ENCODE data around the gene MAB21L2.

The MAB21L2 gene

GRCh38 chr4:150619042-150619441, 37.1 kb downstream of the MAB21L2 start:
- no peak for DNase-seq (ENCODE audit: low read depth)

- no peak for DNase-seq (ENCODE audit: low read depth)
Measured at GRCh38 chr4:150624055-150624454, 42.1 kb downstream of the MAB21L2 start.

GRCh38 chr4:150625033-150625432, 43.1 kb downstream of the MAB21L2 start:
- no peak for DNase-seq (ENCODE audit: low read depth)

- DNase-seq (ENCODE audit: low read depth): no peak
Measured at GRCh38 chr4:150628073-150628472, 46.1 kb downstream of the MAB21L2 start.

- DNase-seq (ENCODE audit: low read depth): no peak
Measured at GRCh38 chr4:150632639-150633038, 50.7 kb downstream of the MAB21L2 start.

Data from amniotic epithelial cell (primary cell).